ENCODE data around the gene ZNF777.
"Not testable (repeated sequence)": the region's sequence is repeated elsewhere in the genome, so short reads cannot be mapped to it uniquely, and the experiment has no call there.

The ZNF777 gene

GRCh38 chr7:149404825-149405224 is 56.0 kb downstream of the ZNF777 start:
- no peak for DNase-seq

- DNase-seq: no peak
Observed at GRCh38 chr7:149404396-149404795, 56.5 kb downstream of the ZNF777 start.

- DNase-seq: no peak
Observed at GRCh38 chr7:149398195-149398820, 62.6 kb downstream of the ZNF777 start.

GRCh38 chr7:149397470-149398043 is 63.3 kb downstream of the ZNF777 start:
- no peak for DNase-seq

GRCh38 chr7:149388550-149389335 is 72.1 kb downstream of the ZNF777 start:
- not testable (repeated sequence) for DNase-seq

- not testable (repeated sequence) for DNase-seq
Observed at GRCh38 chr7:149386514-149386913, 74.3 kb downstream of the ZNF777 start.

GRCh38 chr7:149385195-149385950 is 75.5 kb downstream of the ZNF777 start:
- no peak for DNase-seq

All from NCI-H446 (cell line).